GM12873 (cell line): ENCODE measurements around the gene OBSCN.

ENCODE experiments used
- TF ChIP-seq, protein P1 (sequence below): IDR thresholded peaks from 2 replicates; pipeline ENCODE4 v1.5.1; 2012; ENCODE audit warnings: low read depth, mild to moderate bottlenecking, moderate library complexity, low read length, control low read depth; ENCODE audit not compliant: insufficient read depth; ENCODE audit errors: missing control alignments

The OBSCN gene

DNA sequence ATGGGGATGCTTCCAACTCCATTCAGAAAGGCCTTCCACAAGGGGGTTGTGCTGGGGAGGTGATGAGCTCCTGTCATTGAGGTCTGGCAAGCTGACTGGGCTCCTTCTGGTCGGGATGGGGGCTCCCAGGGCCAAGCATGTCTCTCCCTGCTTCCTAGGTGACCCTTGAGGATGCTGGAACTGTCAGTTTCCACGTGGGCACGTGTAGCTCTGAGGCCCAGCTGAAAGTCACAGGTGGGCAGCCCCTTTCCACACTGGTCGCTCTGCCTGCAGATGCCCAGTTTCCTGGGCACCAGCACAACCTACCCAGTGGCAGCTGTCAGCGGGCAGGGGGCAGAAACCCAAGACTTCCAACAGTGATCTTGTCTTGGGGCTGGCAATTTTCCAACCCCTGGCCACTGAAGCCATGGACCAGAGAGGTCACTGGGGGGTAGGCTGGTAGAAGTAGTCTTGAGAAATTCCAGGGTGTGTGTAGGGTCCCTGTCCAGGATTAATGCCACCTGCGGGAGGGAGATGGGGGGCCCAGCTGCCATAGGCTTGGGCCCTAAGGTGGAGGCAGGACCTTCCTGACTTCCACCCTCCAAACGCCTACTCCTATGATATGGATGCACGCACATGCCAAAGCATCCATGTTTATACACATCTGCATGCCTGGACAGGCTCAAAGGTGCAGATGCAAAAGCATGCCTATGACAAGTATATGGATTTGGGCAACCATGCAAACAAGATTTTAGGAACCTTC is 101.7 kb downstream of the OBSCN start:
- TF ChIP-seq, protein P1, sequence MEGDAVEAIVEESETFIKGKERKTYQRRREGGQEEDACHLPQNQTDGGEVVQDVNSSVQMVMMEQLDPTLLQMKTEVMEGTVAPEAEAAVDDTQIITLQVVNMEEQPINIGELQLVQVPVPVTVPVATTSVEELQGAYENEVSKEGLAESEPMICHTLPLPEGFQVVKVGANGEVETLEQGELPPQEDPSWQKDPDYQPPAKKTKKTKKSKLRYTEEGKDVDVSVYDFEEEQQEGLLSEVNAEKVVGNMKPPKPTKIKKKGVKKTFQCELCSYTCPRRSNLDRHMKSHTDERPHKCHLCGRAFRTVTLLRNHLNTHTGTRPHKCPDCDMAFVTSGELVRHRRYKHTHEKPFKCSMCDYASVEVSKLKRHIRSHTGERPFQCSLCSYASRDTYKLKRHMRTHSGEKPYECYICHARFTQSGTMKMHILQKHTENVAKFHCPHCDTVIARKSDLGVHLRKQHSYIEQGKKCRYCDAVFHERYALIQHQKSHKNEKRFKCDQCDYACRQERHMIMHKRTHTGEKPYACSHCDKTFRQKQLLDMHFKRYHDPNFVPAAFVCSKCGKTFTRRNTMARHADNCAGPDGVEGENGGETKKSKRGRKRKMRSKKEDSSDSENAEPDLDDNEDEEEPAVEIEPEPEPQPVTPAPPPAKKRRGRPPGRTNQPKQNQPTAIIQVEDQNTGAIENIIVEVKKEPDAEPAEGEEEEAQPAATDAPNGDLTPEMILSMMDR = no peak

DNA sequence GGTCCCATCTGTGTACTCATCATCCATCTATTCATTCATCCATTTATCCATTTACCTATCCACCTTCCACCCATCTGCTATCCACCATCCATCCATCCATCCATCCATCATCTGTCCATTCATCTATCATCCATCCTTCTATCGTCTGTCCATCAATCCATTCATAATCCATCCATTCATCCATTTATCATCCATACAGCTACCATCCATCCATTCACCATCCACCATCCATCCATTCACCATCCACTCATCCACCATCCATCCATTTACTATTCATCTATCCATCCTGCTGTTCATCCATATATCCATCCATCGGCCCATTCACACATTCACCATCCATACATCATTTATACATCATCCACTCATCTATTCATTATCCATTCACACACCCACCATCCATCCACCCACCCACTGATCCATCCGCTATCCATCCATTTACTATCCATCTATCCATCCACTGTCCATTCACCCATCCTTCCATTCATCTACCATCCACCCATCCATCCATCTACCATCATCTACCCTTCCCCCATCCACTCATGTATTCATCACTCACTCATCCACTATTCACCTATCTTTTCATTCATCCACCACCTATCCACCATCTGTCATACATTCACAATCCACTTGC is 102.4 kb downstream of the OBSCN start:
- TF ChIP-seq, protein P1 = no peak

DNA sequence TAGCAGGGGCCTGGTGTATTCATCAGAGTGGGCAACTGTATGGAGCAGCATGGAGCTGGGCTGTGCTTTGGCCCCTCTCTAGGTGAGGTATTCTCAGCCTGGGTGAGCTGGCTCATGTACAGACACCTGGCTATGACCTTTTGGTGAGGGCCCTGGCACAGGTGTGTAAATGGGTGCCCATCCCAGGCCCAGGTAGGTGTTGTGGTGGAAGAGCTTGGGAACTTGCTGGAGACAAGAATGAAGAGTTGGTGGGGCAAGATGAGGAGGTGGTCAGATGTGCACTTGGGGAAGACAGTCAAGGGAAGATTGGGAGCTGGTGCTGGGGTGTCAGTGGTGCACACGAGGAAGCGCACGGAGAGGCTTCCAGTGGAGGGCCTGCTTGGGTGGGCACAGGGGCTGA is 103.2 kb downstream of the OBSCN start:
- TF ChIP-seq, protein P1 = no peak

DNA sequence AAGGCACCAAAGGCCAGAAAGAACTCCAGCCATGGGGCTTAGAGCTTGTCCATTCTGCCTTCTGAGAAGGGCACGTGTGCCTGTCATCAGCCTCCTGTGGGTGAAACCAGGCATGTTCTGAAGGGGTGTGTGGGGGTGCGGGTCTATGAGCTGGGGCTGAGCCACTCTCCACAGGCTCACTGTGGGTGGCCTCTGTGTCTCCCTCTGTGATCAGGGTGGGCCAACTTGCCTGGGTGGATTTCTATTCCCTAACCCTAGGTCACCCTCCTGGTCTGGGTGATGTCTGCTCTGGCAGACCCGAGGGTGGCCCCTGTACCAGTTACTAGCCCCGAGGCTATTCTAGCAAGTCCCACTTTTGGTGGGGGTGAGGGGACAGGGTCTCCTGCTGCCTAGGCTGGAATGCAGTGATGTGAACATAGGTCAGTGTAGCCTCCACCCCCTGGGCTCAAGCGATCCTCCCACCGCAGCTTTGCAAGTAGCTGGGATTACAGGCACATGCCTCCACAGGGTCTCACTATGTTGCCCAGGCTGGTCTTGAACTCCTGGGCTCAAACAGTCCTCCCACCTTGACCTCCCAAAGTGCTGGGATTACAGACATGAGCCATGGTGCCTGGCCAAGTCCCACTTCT is 104.4 kb downstream of the OBSCN start:
- TF ChIP-seq, protein P1 = no peak

DNA sequence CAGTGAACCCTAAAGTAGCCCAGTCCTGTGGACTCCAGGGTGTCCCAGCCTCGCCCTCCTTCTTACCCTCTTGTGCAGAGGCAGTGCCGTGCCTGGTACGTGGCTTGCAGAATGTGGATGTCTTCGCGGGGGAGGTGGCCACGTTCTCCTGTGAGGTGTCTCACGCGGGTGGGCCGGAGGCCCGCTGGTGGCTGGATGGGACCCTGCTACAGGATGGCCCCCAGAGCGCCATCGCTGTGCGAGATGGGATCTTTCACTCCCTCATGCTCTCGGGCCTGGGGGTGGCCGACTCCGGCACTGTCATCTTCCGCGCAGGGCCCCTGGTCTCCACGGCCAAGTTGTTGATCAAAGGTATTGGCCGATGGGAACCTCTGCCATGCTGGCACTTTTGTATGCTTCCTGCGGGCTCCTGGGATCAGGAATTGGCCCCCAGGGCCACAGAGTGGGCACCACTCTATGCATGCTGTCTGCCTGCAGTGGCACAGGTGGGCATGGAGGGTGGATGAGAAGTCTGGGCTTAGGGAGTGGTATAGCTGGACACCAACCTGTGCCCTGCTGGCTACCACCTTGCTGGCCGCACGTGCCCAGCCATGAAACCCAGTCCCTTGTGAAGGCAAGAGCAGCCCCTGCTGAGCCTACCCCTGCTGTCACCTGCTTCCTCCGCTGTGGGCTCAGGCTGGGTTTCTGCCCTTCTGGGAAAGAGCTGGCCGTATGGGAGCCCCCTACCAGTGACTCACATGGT is 105.9 kb downstream of the OBSCN start:
- TF ChIP-seq, protein P1 = no peak

DNA sequence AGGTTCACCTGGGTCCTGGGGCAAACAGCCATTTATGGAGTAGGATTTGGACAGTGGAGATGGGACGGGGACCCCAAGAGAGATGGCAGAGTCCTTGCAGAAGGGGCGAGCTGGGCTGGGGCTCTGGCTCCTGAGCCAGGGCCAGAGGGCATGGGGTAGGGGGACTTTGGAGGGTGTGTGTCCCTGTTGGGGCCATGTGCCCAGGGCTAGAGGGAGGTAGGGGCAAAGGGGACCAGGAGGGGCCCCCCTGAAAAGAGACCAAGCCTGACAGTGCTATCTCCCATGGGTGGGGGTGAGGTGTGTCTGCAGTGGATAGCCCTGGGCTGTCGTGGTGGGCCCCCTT is 106.4 kb downstream of the OBSCN start:
- TF ChIP-seq, protein P1 = no peak
